ENCODE measurements around the gene TNFRSF1B. TPM values are rescaled to one million over a fixed set of nuclear protein-coding genes. Genes with fewer than 3 reads are reported as not detected.

The TNFRSF1B gene
- total and polyA plus RNA-seq, 9 of the 15 experiments (the other 6 are each of a cell fraction or from before 2014, with no cell fraction given), result 8.8 to 91.3 (median 36.0) TPM

- TF ChIP-seq RBM14 (IDR thresholded peaks at IDR 0.05; ENCODE audit: borderline replicate concordance, insufficient read depth, low read depth, low read length), result no peak
- TF ChIP-seq ZNF395 (CRISPR knock-in tag; IDR thresholded peaks at IDR 0.05), result peak; percentile 81; the same call in 1 of the 2 replicates
- no peak for TF ChIP-seq CREB5 (CRISPR knock-in tag; IDR thresholded peaks at IDR 0.05)
- no peak for TF ChIP-seq BDP1 (IDR thresholded peaks at IDR 0.05; ENCODE audit: insufficient read depth, insufficient read length)
- TF ChIP-seq PPARD (CRISPR knock-in tag; IDR thresholded peaks at IDR 0.05), result no peak
- peak; percentile 91 for TF ChIP-seq CCNT2 (IDR thresholded peaks at IDR 0.05; ENCODE audit: borderline replicate concordance, extremely low read depth, insufficient read length, low read depth, low read length)
- TF ChIP-seq EZH2 (IDR thresholded peaks at IDR 0.05; ENCODE audit: borderline replicate concordance, low read depth, low read length), result no peak
- 0 out of 2 replicates have a peak, but pooled peaks have one; percentile 13 for TF ChIP-seq MAX (CRISPR knock-in tag; IDR thresholded peaks at IDR 0.05)
- TF ChIP-seq CLOCK (CRISPR knock-in tag; IDR thresholded peaks at IDR 0.05; ENCODE audit: borderline replicate concordance), result no peak
- TF ChIP-seq NEUROD1 (IDR thresholded peaks at IDR 0.05; ENCODE audit: borderline replicate concordance, low read depth, low read length, partially characterized antibody), result peak; percentile 77
- TF ChIP-seq TEAD4 (IDR thresholded peaks at IDR 0.05; ENCODE audit: low read length), result no peak; the same call in 1 of the 2 replicates
- TF ChIP-seq TEAD4 (CRISPR knock-in tag; IDR thresholded peaks at IDR 0.05; ENCODE audit: borderline replicate concordance), result no peak
- no peak for TF ChIP-seq RAD51 (IDR thresholded peaks at IDR 0.05; ENCODE audit: borderline replicate concordance, low read depth)
- TF ChIP-seq ZNF586 (CRISPR knock-in tag; conservative IDR thresholded peaks at IDR 0.05), result no peak
- peak; percentile 66 for TF ChIP-seq ATF7 (IDR thresholded peaks at IDR 0.05)
- peak; percentile 96 for TF ChIP-seq CGGBP1 (CRISPR knock-in tag; IDR thresholded peaks at IDR 0.05)
- no peak for TF ChIP-seq ZNF695 (CRISPR knock-in tag; IDR thresholded peaks at IDR 0.05)
- peak; percentile 78; the same call in 1 of the 2 replicates for TF ChIP-seq CTBP1 (IDR thresholded peaks at IDR 0.05; ENCODE audit: borderline replicate concordance)
- TF ChIP-seq HLTF (IDR thresholded peaks at IDR 0.05), result no peak; the same call in 1 of the 2 replicates
These were observed 63.2 kb downstream of the TNFRSF1B start, which contains the start of gene VPS13D (continued) for GRCh38 chr1:12229835-12230548.
